Measurements from ENCODE around the gene SIGLEC7. TPM values are rescaled to one million over a fixed set of nuclear protein-coding genes. Genes with fewer than 3 reads are reported as not detected.

Gene SIGLEC7
- total and polyA plus RNA-seq, 9 donors, result 0.38 to 3.7 (median 1.5) TPM; not detected in 2

DNA sequence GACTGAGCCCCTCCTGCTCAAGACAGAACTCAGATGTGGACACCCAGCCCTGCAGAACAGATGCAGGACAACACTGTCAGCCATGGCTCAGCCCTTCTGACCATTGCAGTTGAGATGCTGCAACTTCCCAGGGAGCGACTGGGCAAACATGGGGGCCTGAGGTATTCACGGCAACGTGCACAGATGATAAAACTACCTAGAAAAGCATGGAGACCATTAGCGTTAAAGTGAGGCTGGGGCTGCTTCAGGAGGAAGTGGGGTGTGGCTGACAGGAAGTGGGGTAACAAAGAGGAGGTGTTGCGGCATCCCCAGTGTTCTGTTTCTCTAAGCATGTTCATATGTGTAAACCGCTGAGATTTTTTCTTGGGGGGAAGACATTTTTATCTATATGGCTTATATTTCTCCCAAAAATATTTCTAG is 18.7 kb upstream of the SIGLEC7 start:
- no peak overlapping the region for H3K4me3 ChIP-seq
- intact Hi-C loops (cut with DNase I), result no loop called here
- H3K27me3 ChIP-seq, result no peaks in the 10 kb centered on the region
- no peaks in the 10 kb centered on the region for H3K9me3 ChIP-seq
- no peak for DNase-seq
- no peaks in the 10 kb centered on the region for H3K36me3 ChIP-seq
- peaks cover 20% of the 10 kb centered on the region for H3K4me1 ChIP-seq (ENCODE audit: insufficient read depth)
- TF ChIP-seq, protein P1, sequence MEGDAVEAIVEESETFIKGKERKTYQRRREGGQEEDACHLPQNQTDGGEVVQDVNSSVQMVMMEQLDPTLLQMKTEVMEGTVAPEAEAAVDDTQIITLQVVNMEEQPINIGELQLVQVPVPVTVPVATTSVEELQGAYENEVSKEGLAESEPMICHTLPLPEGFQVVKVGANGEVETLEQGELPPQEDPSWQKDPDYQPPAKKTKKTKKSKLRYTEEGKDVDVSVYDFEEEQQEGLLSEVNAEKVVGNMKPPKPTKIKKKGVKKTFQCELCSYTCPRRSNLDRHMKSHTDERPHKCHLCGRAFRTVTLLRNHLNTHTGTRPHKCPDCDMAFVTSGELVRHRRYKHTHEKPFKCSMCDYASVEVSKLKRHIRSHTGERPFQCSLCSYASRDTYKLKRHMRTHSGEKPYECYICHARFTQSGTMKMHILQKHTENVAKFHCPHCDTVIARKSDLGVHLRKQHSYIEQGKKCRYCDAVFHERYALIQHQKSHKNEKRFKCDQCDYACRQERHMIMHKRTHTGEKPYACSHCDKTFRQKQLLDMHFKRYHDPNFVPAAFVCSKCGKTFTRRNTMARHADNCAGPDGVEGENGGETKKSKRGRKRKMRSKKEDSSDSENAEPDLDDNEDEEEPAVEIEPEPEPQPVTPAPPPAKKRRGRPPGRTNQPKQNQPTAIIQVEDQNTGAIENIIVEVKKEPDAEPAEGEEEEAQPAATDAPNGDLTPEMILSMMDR (IDR thresholded peaks at IDR 0.05), result no peak
- no peak for TF ChIP-seq EP300 (IDR thresholded peaks at IDR 0.05)
- no peak for TF ChIP-seq POLR2A (IDR thresholded peaks at IDR 0.05)
- 74 to 78% (median 74%) methylated on average over 6 of the region's 6 CpGs for WGBS, 3 donors
- H3K27ac ChIP-seq, result no peak overlapping the region

GRCh38 chr19:51123802-51124201 is 18.3 kb upstream of the SIGLEC7 start:
- WGBS, 3 donors, result 79 to 86% (median 80%) methylated on average over 9 of the region's 9 CpGs
- Histone ChIP-seq H3K4me3 (no peak overlapping the region), H3K4me1 (ENCODE audit: insufficient read depth) (peaks cover 21% of the 10 kb centered on the region), H3K27me3 (no peaks in the 10 kb centered on the region), H3K9me3 (no peaks in the 10 kb centered on the region), H3K36me3 (no peaks in the 10 kb centered on the region), H3K27ac (no peak overlapping the region)
- DNase-seq, result peak in 1 of 5 donors; percentile 25
- intact Hi-C loops (cut with DNase I), result no loop called here
- TF ChIP-seq EP300 (IDR thresholded peaks at IDR 0.05) (no peak), POLR2A (IDR thresholded peaks at IDR 0.05) (no peak)
- TF ChIP-seq, protein P1 (IDR thresholded peaks at IDR 0.05), result no peak

- no peaks in the 10 kb centered on the region for H3K27me3 ChIP-seq
- no peaks in the 10 kb centered on the region for H3K9me3 ChIP-seq
- H3K27ac ChIP-seq, result no peak overlapping the region
- 89 to 91% (median 91%) methylated on average over 9 of the region's 9 CpGs for WGBS, 3 donors
- no peaks in the 10 kb centered on the region for H3K36me3 ChIP-seq
- peak in 2 of 5 donors; percentile 12 to 37 for DNase-seq
- peaks cover 21% of the 10 kb centered on the region for H3K4me1 ChIP-seq (ENCODE audit: insufficient read depth)
- TF ChIP-seq EP300 (IDR thresholded peaks at IDR 0.05), result no peak
- TF ChIP-seq, protein P1 (IDR thresholded peaks at IDR 0.05), result no peak
- TF ChIP-seq POLR2A (IDR thresholded peaks at IDR 0.05), result no peak
- no peak overlapping the region for H3K4me3 ChIP-seq
- intact Hi-C loops (cut with DNase I), result no loop called here
These were observed 17.9 kb upstream of the SIGLEC7 start for GRCh38 chr19:51124216-51124615.

- WGBS, 3 donors, result 38 to 46% (median 42%) methylated on average over 11 to 14 of the region's 14 CpGs
- Histone ChIP-seq H3K4me3 (no peak within 1 kb of the TSS), H3K27me3 (no peaks in the 10 kb centered on the region), H3K4me1 (ENCODE audit: insufficient read depth) (peaks cover 22% of the 10 kb centered on the region), H3K9me3 (no peaks in the 10 kb centered on the region), H3K27ac (peak within 1 kb of the TSS in 1 of 2 donors; percentile 24), H3K36me3 (no peaks in the 10 kb centered on the region)
- peak in 4 of 5 donors; percentile 44 to 82 (median 60) for DNase-seq
- intact Hi-C loops (cut with DNase I), result no loop called here
- TF ChIP-seq POLR2A (IDR thresholded peaks at IDR 0.05), result no peak
These were observed 17.4 kb upstream of the SIGLEC7 start, which contains the start of gene SIGLEC9 for GRCh38 chr19:51124729-51125128. SIGLEC9 (plus strand) TSS chr19:51124906; CDS start chr19:51124975, 69 bp downstream.

DNA sequence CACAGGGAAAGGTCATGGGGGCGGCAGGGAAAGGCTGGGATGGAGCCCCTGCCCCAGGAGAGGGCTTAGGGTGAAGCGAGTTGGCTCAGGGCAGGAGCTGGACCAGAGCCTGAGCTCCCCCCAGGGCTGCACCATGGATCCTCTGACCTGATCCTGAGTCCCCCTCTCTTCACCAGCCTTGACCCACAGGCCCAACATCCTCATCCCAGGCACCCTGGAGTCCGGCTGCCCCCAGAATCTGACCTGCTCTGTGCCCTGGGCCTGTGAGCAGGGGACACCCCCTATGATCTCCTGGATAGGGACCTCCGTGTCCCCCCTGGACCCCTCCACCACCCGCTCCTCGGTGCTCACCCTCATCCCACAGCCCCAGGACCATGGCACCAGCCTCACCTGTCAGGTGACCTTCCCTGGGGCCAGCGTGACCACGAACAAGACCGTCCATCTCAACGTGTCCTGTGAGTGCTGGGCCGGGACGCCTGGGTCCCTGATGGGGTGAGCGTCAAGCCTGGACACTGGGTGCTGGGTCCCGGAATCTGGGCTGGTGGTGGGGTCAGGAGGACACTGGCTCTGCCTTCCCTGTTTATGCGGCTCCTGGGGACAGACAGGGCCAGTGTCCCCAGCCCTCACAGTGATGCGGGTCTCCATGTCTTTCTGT is 16.6 kb upstream of the SIGLEC7 start:
- Histone ChIP-seq H3K4me1 (ENCODE audit: insufficient read depth) (peaks cover 23% of the 10 kb centered on the region), H3K36me3 (no peaks in the 10 kb centered on the region), H3K27me3 (no peaks in the 10 kb centered on the region), H3K27ac (peak overlapping the region in 1 of 2 donors; percentile 24), H3K9me3 (no peaks in the 10 kb centered on the region), H3K4me3 (no peak overlapping the region)
- no peak for TF ChIP-seq EP300 (IDR thresholded peaks at IDR 0.05)
- 88 to 94% (median 93%) methylated on average over 16 of the region's 16 CpGs for WGBS, 3 donors
- peak in 1 of 5 donors; percentile 40 for DNase-seq
- intact Hi-C loops (cut with DNase I), result no loop called here
